ENCODE measurements around the gene MXRA7.
"Not testable (repeated sequence)": the region's sequence is repeated elsewhere in the genome, so short reads cannot be mapped to it uniquely, and the experiment has no call there.

Gene MXRA7

DNA sequence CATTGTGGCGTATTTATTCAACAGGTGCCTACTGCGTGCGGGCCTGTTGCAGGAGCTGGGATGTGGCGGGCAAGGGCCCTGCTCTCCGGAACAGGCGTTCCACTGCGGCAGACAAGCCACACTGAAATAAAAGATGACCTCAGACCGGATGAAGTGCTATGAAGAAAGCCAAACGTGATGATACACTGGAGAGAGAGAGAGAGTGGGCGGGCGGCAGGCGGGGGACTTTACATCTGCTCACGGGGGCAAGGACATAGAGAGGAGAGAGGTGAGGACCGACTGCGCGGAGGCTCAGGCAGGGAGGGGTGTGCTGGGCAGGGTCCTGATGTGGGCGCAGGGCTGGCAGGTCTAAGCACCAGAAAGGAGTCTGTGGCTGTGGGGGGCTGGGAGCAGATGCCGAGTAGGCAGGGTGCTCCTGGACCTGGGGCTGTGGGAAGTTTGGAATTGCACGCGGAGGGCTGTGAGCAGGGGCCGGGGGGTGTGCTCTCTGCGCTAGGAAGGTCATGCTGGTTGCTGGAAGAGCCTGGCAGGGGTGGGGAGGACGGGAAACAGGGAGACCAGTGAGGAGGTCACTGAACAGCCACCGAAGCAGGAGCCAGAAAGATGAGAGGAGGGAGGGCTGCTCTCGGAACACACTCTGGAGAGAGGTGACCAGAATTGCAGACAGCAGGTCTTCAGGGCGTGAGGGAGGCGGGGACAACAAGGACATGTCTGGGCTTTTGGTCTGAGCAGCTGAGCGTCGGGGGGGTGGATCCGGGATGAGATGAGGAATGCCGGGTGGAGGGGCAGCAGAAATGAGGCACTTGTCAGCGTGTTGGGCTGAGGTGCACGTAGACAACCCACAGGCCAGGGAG is 9.9 kb downstream of the MXRA7 start:
- Mint-ChIP-seq H3K27me3 (peaks cover 0 to 23% of the 10 kb centered on the region in 2 donors), H3K27ac (no peak overlapping the region), H3K9me3 (no peaks in the 10 kb centered on the region), H3K4me1 (peaks cover 15 to 17% of the 10 kb centered on the region in 2 donors), H3K36me3 (peaks cover 0 to 2% of the 10 kb centered on the region in 2 donors), H3K4me3 (no peak overlapping the region)
- ATAC-seq (replicated peaks) = no peak
- DNase-seq = no peak

DNA sequence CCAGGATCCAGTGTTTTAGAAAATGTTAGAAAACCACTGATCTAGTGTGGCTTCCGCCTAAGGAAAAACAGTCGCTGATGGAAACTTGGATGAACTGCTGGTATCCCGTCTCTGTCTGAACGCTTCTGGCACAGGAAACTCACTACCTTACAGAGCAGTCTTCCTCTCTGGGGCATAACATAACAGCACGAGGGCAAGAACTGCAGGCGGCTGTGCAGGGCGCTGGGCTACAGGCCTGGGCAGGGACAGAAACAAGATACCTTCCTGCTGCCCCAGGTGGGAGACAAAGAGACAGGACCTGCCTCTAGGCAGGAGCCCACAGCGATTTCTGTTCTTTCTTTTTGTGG is 10.5 kb downstream of the MXRA7 start:
- Mint-ChIP-seq H3K4me3 (no peak overlapping the region), H3K4me1 (peaks cover 20 to 23% of the 10 kb centered on the region in 2 donors), H3K27me3 (peaks cover 0 to 29% of the 10 kb centered on the region in 2 donors), H3K27ac (no peak overlapping the region), H3K36me3 (peaks cover 0 to 6% of the 10 kb centered on the region in 2 donors), H3K9me3 (no peaks in the 10 kb centered on the region)
- DNase-seq (no peak), ATAC-seq (replicated peaks) (no peak)

DNA sequence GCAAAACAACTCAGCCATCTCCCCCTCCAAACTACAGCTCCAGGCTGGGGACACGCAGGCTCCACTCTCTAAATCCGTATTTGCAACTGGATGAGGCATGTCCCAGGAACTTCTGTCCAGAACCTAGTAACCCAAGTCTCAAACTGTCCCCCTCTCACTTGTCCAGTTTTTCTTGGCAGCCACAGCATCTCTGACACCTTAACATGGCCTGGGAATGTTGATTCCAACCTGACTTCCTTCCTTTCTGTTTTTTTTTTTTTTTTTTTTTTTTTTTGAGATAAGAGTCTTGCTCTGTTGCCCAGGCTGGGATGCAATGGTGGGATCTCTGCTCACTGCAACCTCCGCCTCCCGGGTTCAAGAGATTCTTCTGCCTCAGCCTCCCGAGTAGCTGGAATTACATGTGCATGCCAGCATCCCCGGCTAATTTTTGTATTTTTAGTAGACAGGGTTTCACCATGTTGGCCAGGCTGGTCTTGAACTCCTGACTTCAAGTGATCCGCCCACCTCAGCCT is 12.2 kb downstream of the MXRA7 start:
- not testable (repeated sequence) for ATAC-seq (replicated peaks)
- H3K27me3 Mint-ChIP-seq = peaks cover 0 to 30% of the 10 kb centered on the region in 2 donors

DNA sequence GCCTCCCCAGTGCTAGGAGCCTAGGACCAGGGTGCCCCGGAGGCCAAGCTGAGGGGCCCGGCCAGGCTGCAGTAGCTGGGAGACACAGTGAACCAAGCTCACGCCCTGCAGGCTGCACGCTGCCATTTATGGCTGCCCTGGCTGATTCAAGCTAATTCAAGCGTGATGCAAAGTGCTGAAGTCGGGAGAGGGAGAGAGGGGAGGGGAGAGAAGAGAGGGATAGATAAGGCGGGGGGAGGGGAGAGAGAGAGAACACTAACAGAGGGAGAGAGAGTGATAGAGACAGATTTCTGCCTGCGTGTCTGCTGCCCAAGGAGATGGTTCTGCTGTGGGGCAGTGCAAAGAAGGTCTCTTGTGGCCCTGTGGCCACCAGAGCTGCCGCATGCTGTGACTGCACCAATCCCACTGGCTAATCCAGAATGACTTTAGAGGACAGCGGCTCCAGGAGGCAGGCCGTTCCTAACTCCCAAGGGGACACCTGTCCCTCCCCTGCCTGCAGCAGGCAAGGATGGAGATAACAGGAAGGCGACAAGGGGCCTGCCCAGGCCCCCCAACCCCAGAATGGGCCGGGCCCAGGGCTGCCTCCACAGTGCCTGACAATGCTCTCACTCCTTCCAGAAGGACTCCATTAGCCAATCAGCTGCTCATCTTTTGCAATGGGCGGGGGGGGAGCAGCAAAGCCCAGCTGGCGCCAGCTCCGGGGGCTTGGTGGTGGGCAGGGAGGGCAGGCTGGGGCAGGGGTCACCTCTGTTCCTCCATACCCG is 12.9 kb downstream of the MXRA7 start:
- H3K36me3 Mint-ChIP-seq = peaks cover 0 to 6% of the 10 kb centered on the region in 2 donors

More for the DNA sequence above, 12.2 kb downstream of the MXRA7 start:
- not testable (repeated sequence) for H3K4me3 Mint-ChIP-seq, H3K9me3 Mint-ChIP-seq, DNase-seq, H3K36me3 Mint-ChIP-seq
- Mint-ChIP-seq H3K4me1 (peaks cover 23% of the 10 kb centered on the region in 2 donors), H3K27ac (peak overlapping the region; percentile 5)

DNA sequence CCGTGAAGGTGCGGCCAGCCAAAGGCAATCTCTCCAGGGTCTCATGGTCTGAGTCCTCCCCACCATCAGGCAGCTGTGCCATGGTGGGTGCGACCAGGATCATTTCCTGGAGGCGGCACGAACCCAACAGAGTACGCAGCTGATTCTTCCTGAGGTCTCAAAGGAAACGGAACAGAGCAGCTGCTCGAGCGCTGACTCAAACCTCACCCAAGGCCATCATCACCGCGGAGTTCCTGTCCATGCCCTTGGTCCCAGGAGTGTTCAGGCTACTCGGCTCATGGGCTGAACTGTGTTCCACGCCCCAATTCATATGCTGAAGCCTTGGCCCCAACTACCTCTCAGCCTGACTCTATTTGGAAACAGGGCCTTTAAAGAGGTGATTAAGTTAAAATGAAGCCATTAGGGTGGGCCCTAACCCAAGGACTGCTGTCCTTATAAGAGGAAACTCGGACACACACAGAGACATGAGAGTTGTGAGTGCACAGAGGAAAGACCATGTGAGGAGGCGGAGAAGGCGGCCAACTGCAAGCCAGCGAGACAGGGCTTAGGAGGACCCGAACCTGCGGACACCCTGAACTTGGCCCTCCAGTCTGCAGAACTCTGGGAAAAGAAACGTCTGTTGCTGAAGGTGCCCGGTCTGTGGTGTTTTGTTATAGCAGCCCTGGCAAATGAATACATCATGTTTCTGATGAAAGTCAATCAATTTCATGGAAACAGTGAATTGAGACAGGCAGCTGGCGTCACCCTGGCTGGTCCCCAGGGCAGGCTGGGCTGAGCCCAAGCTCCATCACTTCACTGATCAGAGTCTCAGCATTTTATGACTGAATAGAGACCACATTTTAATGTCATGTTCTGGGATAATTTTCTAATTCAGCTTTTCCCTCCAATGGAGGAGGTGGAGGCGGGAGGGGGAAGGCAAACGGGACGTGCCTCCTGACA is 13.7 kb downstream of the MXRA7 start:
- H3K9me3 Mint-ChIP-seq = no peaks in the 10 kb centered on the region
- H3K4me1 Mint-ChIP-seq = peaks cover 23 to 28% of the 10 kb centered on the region in 2 donors
- H3K27me3 Mint-ChIP-seq = peaks cover 0 to 30% of the 10 kb centered on the region in 2 donors
- H3K36me3 Mint-ChIP-seq = peaks cover 0 to 6% of the 10 kb centered on the region in 2 donors
- peak; percentile 63 for DNase-seq
- H3K4me3 Mint-ChIP-seq = peak overlapping the region in 1 of 2 donors; percentile 55
- peak; percentile 92 to 97 for ATAC-seq (replicated peaks)
- H3K27ac Mint-ChIP-seq = peak overlapping the region; percentile 83

More for the DNA sequence above, 12.9 kb downstream of the MXRA7 start:
- H3K9me3 Mint-ChIP-seq = no peaks in the 10 kb centered on the region
- H3K4me1 Mint-ChIP-seq = peaks cover 23 to 27% of the 10 kb centered on the region in 2 donors
- H3K4me3 Mint-ChIP-seq = no peak overlapping the region
- DNase-seq (no peak), ATAC-seq (replicated peaks) (no peak)
- peak overlapping the region; percentile 83 for H3K27ac Mint-ChIP-seq
- H3K27me3 Mint-ChIP-seq = peaks cover 0 to 30% of the 10 kb centered on the region in 2 donors

DNA sequence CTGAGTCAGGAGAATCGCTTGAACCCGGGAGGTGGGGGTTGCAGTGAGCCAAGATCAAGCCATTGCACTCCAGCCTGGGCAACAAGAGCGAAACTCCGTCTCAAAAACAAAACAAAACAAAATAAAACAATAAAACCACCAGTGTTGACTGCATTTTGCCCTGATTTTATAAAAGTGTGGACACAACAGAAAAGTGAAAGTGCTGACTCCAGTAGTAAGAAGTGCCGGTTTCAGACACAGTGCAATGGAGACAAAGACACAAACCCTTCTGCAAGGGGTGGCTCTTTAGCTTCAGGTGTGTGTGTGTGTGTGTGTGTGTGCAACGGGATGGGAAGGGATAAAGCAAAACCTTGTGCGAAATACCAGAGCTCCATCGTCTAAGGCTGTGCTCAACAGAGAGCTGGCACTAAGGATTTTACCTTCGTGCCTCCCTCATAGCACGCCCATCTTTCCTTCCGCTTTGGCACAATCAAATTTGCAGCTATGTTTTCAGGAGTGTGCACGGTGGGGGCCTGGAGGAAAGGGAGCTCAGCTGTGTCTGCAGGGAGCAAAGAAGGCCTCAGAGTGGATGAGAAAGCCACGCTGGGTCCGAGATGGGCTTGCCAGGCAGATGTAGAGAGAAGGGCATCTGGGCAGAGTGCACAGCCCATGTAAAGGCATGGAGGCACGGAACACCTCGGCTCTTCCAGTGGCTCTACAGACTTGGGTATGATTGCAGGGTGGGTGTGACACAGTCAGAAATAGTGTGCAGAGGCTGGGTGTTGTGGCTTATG is 15.5 kb downstream of the MXRA7 start:
- ATAC-seq (replicated peaks) = no peak
- peak overlapping the region; percentile 2 for H3K27ac Mint-ChIP-seq
- DNase-seq = no peak
- peaks cover 0 to 10% of the 10 kb centered on the region in 2 donors for H3K36me3 Mint-ChIP-seq
- no peak overlapping the region for H3K4me3 Mint-ChIP-seq
- H3K4me1 Mint-ChIP-seq = peaks cover 23 to 28% of the 10 kb centered on the region in 2 donors
- H3K9me3 Mint-ChIP-seq = no peaks in the 10 kb centered on the region
- peaks cover 0 to 30% of the 10 kb centered on the region in 2 donors for H3K27me3 Mint-ChIP-seq

DNA sequence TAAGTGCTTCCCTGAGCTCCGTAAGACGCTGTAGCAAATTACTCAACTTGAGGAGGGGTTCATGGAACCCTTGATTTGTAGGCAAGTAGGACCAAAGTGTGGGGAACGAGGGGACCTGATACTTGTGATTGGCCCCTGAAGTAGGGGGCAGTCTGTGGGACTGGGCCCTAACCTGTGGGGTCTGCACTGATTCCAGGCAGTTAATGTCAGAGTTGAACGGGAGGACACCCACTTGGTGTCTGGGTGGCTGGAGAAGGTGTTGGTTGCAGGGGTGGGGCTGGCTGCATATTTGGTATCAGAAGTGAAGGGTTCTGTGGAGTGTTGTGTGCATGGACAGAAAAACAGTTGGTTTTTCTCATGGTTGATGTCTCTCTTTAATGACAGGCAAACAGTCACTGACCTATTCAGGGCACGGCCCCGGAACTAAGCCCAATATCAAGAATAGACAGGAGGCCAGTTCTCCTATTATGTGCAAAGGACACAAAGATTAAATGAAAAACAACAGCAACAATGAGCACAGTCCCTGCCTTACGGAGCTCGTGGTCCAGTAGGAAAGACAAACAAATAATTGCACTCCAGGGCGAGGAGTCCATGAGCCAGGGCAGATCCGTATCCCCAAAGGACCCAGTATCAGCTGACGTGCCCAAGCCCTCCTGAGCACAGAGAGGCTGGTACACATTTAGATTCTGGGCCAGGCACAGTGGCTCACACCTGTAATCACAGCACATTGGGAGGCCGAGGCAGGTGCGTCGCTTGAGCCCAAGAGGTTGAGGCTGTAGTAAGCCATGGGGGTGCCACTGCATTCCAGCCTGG is 19.2 kb downstream of the MXRA7 start:
- H3K27ac Mint-ChIP-seq = no peak overlapping the region
- peaks cover 7 to 16% of the 10 kb centered on the region in 2 donors for H3K27me3 Mint-ChIP-seq
- peaks cover 0 to 8% of the 10 kb centered on the region in 2 donors for H3K36me3 Mint-ChIP-seq
- no peak for DNase-seq
- H3K4me1 Mint-ChIP-seq = peaks cover 10 to 15% of the 10 kb centered on the region in 2 donors
- no peak for ATAC-seq (replicated peaks)
- no peaks in the 10 kb centered on the region for H3K9me3 Mint-ChIP-seq
- H3K4me3 Mint-ChIP-seq = no peak overlapping the region

DNA sequence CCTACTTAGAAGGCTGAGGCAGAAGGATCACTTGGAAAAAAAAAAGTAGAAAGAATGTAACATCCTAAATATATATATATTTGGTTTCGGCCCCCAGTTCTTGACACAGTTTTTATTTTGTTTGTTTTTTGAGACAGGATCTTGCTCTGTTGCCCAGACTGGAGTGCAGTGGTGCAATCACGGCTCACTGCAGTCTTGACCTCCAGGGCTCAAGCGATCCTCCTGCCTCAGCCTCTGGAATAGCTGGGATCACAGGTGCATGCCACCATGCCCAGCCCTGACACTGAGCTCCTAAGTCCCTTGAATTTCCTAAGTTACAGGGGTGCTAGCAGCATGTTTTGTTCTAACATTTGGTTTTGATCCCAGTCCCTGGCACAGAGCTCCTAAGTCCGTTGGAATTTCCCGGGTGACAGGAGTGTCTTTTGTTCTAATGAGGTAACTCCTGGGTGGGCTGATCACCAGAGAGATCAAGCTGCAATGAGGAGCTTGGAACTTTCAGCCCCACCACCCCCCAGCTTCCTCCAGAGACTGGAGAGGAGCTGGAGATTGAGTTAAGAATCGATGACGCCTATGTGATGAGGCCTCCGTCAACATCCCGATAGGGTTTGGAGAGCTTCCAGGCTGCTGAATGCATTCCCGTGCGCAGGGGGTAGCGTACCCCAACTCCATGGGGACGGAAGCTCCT is 20.0 kb downstream of the MXRA7 start:
- ATAC-seq (replicated peaks) (no peak), DNase-seq (no peak)
- no peak overlapping the region for H3K27ac Mint-ChIP-seq
- H3K9me3 Mint-ChIP-seq = no peaks in the 10 kb centered on the region
- peaks cover 7 to 14% of the 10 kb centered on the region in 2 donors for H3K27me3 Mint-ChIP-seq
- H3K4me3 Mint-ChIP-seq = no peak overlapping the region
- H3K36me3 Mint-ChIP-seq = peaks cover 0 to 7% of the 10 kb centered on the region in 2 donors
- H3K4me1 Mint-ChIP-seq = peaks cover 8 to 10% of the 10 kb centered on the region in 2 donors

DNA sequence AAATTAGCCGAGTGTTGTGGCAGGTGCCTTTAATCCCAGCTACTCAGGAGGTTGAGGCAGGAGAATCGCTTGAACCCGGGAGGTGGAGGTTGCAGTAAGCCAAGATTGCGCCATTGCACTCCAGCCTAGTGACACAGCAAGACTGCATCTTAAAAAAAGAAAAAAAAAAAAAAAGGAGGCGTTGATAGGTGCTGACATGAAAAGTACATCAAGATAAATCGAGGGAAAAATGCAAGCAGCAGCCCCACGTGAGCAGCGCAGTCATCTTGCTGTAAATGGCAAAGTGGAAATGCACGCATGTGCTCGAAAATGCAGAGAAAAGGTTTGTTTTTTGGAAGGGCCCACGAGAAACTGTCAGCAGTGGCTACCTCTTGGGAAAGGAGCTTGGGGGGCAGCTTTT is 20.9 kb downstream of the MXRA7 start:
- no peak overlapping the region for H3K4me3 Mint-ChIP-seq
- H3K27me3 Mint-ChIP-seq = peaks cover 7 to 8% of the 10 kb centered on the region in 2 donors
- ATAC-seq (replicated peaks) (no peak), DNase-seq (no peak)
- H3K4me1 Mint-ChIP-seq = peaks cover 2 to 5% of the 10 kb centered on the region in 2 donors
- H3K9me3 Mint-ChIP-seq = no peaks in the 10 kb centered on the region
- H3K36me3 Mint-ChIP-seq = peaks cover 0 to 3% of the 10 kb centered on the region in 2 donors
- no peak overlapping the region for H3K27ac Mint-ChIP-seq

DNA sequence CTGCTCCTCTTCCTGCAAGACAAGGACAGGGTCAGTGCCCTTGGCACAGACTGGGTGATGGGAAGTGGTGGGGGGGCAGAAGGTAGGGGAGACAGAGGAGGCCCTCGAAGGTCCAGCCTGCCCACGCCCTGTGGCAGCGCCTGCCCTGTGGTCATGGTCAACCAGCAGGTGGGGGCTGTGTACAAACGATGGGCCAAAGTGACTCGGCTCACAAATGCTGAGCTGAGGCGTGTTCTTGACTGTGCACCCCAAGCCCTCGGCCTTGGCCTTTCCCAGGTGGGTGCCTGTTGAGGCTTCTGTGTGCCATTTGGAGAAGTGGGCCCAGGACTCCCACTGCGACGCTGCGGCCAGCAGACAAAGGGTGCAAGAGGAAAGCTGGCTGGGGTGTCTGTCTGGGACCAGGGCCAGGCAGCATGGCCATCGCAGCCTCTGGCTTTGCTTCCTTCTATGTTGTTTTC is 22.6 kb downstream of the MXRA7 start:
- Mint-ChIP-seq H3K4me1 (peaks cover 0 to 5% of the 10 kb centered on the region in 2 donors), H3K27me3 (peaks cover 7 to 8% of the 10 kb centered on the region in 2 donors), H3K27ac (no peak overlapping the region), H3K4me3 (no peak overlapping the region), H3K9me3 (no peaks in the 10 kb centered on the region), H3K36me3 (peaks cover 0 to 3% of the 10 kb centered on the region in 2 donors)
- no peak for ATAC-seq (replicated peaks)
- no peak for DNase-seq

DNA sequence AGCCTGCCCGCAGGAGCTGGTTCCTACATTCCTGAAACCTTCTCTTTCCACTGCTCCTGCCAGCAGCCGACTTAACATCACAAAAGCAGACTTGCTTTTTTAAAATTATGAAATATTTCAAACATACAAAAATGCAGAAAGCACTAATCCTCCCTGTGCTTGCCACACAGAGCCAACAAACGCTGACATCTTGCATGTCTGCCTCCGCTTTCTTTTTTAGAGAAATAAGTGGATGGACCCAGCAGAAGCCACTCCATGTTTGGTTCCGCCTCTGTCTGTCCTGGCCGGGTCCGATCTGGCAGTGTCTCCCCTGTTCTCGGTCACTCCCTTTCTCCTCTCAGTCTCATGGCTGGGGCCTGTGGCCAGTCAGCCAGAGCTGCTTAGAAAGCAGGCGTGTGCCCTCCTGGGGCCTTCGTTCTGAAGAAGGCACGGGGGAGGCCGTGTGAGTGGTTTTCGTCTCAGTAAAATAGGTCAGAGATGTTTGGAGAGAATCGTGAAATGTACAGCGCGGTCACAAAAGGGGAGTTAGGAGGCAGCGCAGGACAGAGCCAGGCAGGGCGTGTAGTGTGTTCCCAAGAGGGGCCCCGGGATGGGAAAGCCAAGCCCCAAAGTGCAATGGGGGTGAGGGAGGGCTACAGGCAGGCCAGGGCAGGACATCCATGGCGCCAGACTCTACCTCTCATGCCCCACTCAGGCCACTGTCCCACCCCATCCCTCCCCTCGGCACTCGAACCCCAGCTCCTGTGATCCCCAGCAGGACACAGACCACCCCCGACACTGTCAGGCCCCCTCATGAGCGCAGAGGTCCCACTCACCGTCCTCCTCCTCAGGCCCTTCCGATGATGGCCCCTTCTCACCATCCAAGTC is 23.2 kb downstream of the MXRA7 start:
- peaks cover 0 to 3% of the 10 kb centered on the region in 2 donors for H3K36me3 Mint-ChIP-seq
- no peak overlapping the region for H3K27ac Mint-ChIP-seq
- DNase-seq (no peak), ATAC-seq (replicated peaks) (no peak)
- no peaks in the 10 kb centered on the region for H3K4me1 Mint-ChIP-seq
- H3K9me3 Mint-ChIP-seq = no peaks in the 10 kb centered on the region
- no peak overlapping the region for H3K4me3 Mint-ChIP-seq
- H3K27me3 Mint-ChIP-seq = peaks cover 7 to 8% of the 10 kb centered on the region in 2 donors

Data from stimulated activated naive B cell treated with anti-CD40 and anti-IgM and Interleukin-4, amounts not matched to agents 10 μg/mL and 1 μg/mL and 100 μg/mL, for 72 hours (primary cell).